Naive B cell (primary cell): ENCODE measurements around the gene ENTREP3. TPM values are rescaled to one million over a fixed set of nuclear protein-coding genes. Genes with fewer than 3 reads are reported as not detected.

Source experiments
- ATAC-seq, 2 donors: fragments of 150-1000 bp; cut with Tn5 transposase; 2 replicates each; pipeline ENCODE4 v1.10.0; 2021; ENCODE audit warnings: low read depth in 2 of 2, mild to moderate bottlenecking in 2 of 2, moderate library complexity in 2 of 2
- DNase-seq: peaks from one replicate; pipeline ENCODE4 v3.0.0; 2022
- H3K27ac Mint-ChIP-seq, 6 donors: one replicate each; pipeline ENCODE4 v1.8.0; 2020 to 2022; ENCODE audit warnings: mild to moderate bottlenecking in 6 of 6, mixed read lengths in 6 of 6, moderate library complexity in 5 of 6, inconsistent platforms in 2 of 6
- H3K27me3 Mint-ChIP-seq, 3 donors: one replicate each; pipeline ENCODE4 v1.8.0; 2021 to 2022; ENCODE audit warnings: mixed read lengths in 3 of 3, mild to moderate bottlenecking in 1 of 3
- H3K36me3 Mint-ChIP-seq, 2 donors: one replicate each; pipeline ENCODE4 v1.8.0; 2020 to 2022; ENCODE audit warnings: mixed read lengths in 2 of 2, inconsistent platforms in 1 of 2, mild to moderate bottlenecking in 1 of 2
- H3K4me1 Mint-ChIP-seq, 3 donors: one replicate each; pipeline ENCODE4 v1.8.0; 2020 to 2022; ENCODE audit warnings: mixed read lengths in 3 of 3, inconsistent platforms in 1 of 3, mild to moderate bottlenecking in 1 of 3, moderate library complexity in 1 of 3
- H3K4me3 Mint-ChIP-seq, 8 donors: one replicate each; pipeline ENCODE4 v1.8.0; 2020 to 2022; ENCODE audit warnings: mild to moderate bottlenecking in 8 of 8, mixed read lengths in 8 of 8, moderate library complexity in 8 of 8, inconsistent platforms in 2 of 8
- H3K9me3 Mint-ChIP-seq, 7 donors: one replicate each; pipeline ENCODE4 v1.8.0; 2020 to 2022; ENCODE audit warnings: mixed read lengths in 7 of 7, mild to moderate bottlenecking in 5 of 7, inconsistent platforms in 2 of 7, moderate library complexity in 1 of 7
- polyA plus RNA-seq, 6 donors: library from polyadenylated mRNA; unstranded; fragments of 300-500 nt; fragmentation: Illumina TruSeq; gene quantifications; one replicate each; pipeline ENCODE4 v1.2.3, GENCODE V29; 2021; ENCODE audit warnings: low read depth in 6 of 6

ENTREP3 gene
- polyA plus RNA-seq, 6 donors from 2014 or later: 0.54 to 1.7 (median 1.2) TPM

GRCh38 chr1:155272466-155273342 lies 17.4 kb upstream of the ENTREP3 start:
- DNase-seq: no peak
- H3K27me3 Mint-ChIP-seq: no peaks in the 10 kb centered on the region
- peak overlapping the region; percentile 90 to 98 (median 94) for H3K4me3 Mint-ChIP-seq
- H3K27ac Mint-ChIP-seq: peak overlapping the region; percentile 90 to 99 (median 95)
- H3K9me3 Mint-ChIP-seq: no peaks in the 10 kb centered on the region
- ATAC-seq: peak; percentile 24
- peaks cover 4 to 14% of the 10 kb centered on the region in 2 donors for H3K36me3 Mint-ChIP-seq
- peaks cover 32 to 50% (median 32%) of the 10 kb centered on the region in 3 donors for H3K4me1 Mint-ChIP-seq

- H3K27ac Mint-ChIP-seq: no peak overlapping the region
- no peaks in the 10 kb centered on the region for H3K27me3 Mint-ChIP-seq
- H3K4me1 Mint-ChIP-seq: peaks cover 14 to 34% (median 18%) of the 10 kb centered on the region in 3 donors
- H3K4me3 Mint-ChIP-seq: peak overlapping the region in 1 of 8 donors; percentile 36
- no peaks in the 10 kb centered on the region for H3K9me3 Mint-ChIP-seq
- ATAC-seq (no peak), DNase-seq (no peak)
- peaks cover 9 to 19% of the 10 kb centered on the region in 2 donors for H3K36me3 Mint-ChIP-seq
These were observed 14.1 kb upstream of the ENTREP3 start for GRCh38 chr1:155269381-155269780.

GRCh38 chr1:155268630-155269029 lies 13.3 kb upstream of the ENTREP3 start:
- Mint-ChIP-seq H3K4me1 (peaks cover 12 to 30% (median 15%) of the 10 kb centered on the region in 3 donors), H3K27me3 (no peaks in the 10 kb centered on the region), H3K27ac (no peak overlapping the region), H3K9me3 (no peaks in the 10 kb centered on the region), H3K36me3 (peaks cover 15 to 19% of the 10 kb centered on the region in 2 donors), H3K4me3 (no peak overlapping the region)
- ATAC-seq (no peak), DNase-seq (no peak)

GRCh38 chr1:155267373-155267772 lies 12.1 kb upstream of the ENTREP3 start:
- Mint-ChIP-seq H3K27me3 (no peaks in the 10 kb centered on the region), H3K9me3 (no peaks in the 10 kb centered on the region), H3K4me1 (peaks cover 4 to 30% (median 8%) of the 10 kb centered on the region in 3 donors), H3K36me3 (peaks cover 16 to 19% of the 10 kb centered on the region in 2 donors), H3K27ac (no peak overlapping the region), H3K4me3 (peak overlapping the region in 1 of 8 donors; percentile 51)
- DNase-seq (no peak), ATAC-seq (no peak)

- ATAC-seq: no peak
- no peaks in the 10 kb centered on the region for H3K9me3 Mint-ChIP-seq
- H3K4me1 Mint-ChIP-seq: peaks cover 10 to 30% (median 11%) of the 10 kb centered on the region in 3 donors
- no peak for DNase-seq
- peaks cover 16 to 19% of the 10 kb centered on the region in 2 donors for H3K36me3 Mint-ChIP-seq
- no peak overlapping the region for H3K27ac Mint-ChIP-seq
- H3K4me3 Mint-ChIP-seq: peak overlapping the region in 1 of 8 donors; percentile 6
- no peaks in the 10 kb centered on the region for H3K27me3 Mint-ChIP-seq
These were observed 11.3 kb upstream of the ENTREP3 start for GRCh38 chr1:155266553-155266952.

GRCh38 chr1:155263067-155263466 lies 7.8 kb upstream of the ENTREP3 start:
- H3K27ac Mint-ChIP-seq: peak overlapping the region in 4 of 6 donors; percentile 69 to 90 (median 73)
- DNase-seq: no peak
- peak overlapping the region; percentile 31 to 100 (median 98) for H3K4me3 Mint-ChIP-seq
- peaks cover 26 to 35% (median 27%) of the 10 kb centered on the region in 3 donors for H3K4me1 Mint-ChIP-seq
- ATAC-seq: no peak
- H3K27me3 Mint-ChIP-seq: no peaks in the 10 kb centered on the region
- no peaks in the 10 kb centered on the region for H3K9me3 Mint-ChIP-seq
- peaks cover 9 to 12% of the 10 kb centered on the region in 2 donors for H3K36me3 Mint-ChIP-seq

- ATAC-seq: peak; percentile 98 to 99
- peak; percentile 88 for DNase-seq
- H3K9me3 Mint-ChIP-seq: no peaks in the 10 kb centered on the region
- H3K27me3 Mint-ChIP-seq: no peaks in the 10 kb centered on the region
- H3K27ac Mint-ChIP-seq: peak within 1 kb of the TSS; percentile 82 to 98 (median 97)
- H3K4me3 Mint-ChIP-seq: peak within 1 kb of the TSS; percentile 91 to 100 (median 99)
- H3K4me1 Mint-ChIP-seq: peaks cover 28 to 36% (median 32%) of the 10 kb centered on the region in 3 donors
- H3K36me3 Mint-ChIP-seq: peaks cover 7 to 12% of the 10 kb centered on the region in 2 donors
These were observed 6.8 kb upstream of the ENTREP3 start, which contains the start of gene SCAMP3 for GRCh38 chr1:155261852-155262673. SCAMP3 (minus strand) TSS chr1:155262360; CDS start chr1:155262151, 209 bp downstream.

GRCh38 chr1:155261493-155261851 lies 6.2 kb upstream of the ENTREP3 start:
- H3K4me1 Mint-ChIP-seq: peaks cover 34 to 41% (median 38%) of the 10 kb centered on the region in 3 donors
- ATAC-seq (no peak), DNase-seq (no peak)
- H3K4me3 Mint-ChIP-seq: peak overlapping the region; percentile 91 to 100 (median 99)
- no peaks in the 10 kb centered on the region for H3K9me3 Mint-ChIP-seq
- no peaks in the 10 kb centered on the region for H3K27me3 Mint-ChIP-seq
- H3K27ac Mint-ChIP-seq: peak overlapping the region; percentile 58 to 98 (median 94)
- H3K36me3 Mint-ChIP-seq: peaks cover 10% of the 10 kb centered on the region in 2 donors

GRCh38 chr1:155260276-155260675 lies 5.0 kb upstream of the ENTREP3 start:
- peak overlapping the region in 5 of 8 donors; percentile 72 to 97 (median 91) for H3K4me3 Mint-ChIP-seq
- H3K27ac Mint-ChIP-seq: peak overlapping the region in 4 of 6 donors; percentile 6 to 88 (median 66)
- H3K36me3 Mint-ChIP-seq: peaks cover 6 to 10% of the 10 kb centered on the region in 2 donors
- ATAC-seq (no peak), DNase-seq (no peak)
- no peaks in the 10 kb centered on the region for H3K27me3 Mint-ChIP-seq
- H3K4me1 Mint-ChIP-seq: peaks cover 40 to 50% (median 50%) of the 10 kb centered on the region in 3 donors
- H3K9me3 Mint-ChIP-seq: no peaks in the 10 kb centered on the region

- DNase-seq: no peak
- ATAC-seq: no peak
- H3K36me3 Mint-ChIP-seq: peaks cover 0 to 10% of the 10 kb centered on the region in 2 donors
- H3K9me3 Mint-ChIP-seq: no peaks in the 10 kb centered on the region
- peaks cover 42 to 53% (median 43%) of the 10 kb centered on the region in 3 donors for H3K4me1 Mint-ChIP-seq
- peak overlapping the region; percentile 73 to 92 (median 85) for H3K4me3 Mint-ChIP-seq
- H3K27me3 Mint-ChIP-seq: no peaks in the 10 kb centered on the region
- H3K27ac Mint-ChIP-seq: peak overlapping the region in 5 of 6 donors; percentile 18 to 79 (median 26)
These were observed 972 bp upstream of the ENTREP3 start for GRCh38 chr1:155256058-155256852.

GRCh38 chr1:155254714-155255242 lies 505 bp downstream of the ENTREP3 start:
- H3K36me3 Mint-ChIP-seq: peaks cover 0 to 10% of the 10 kb centered on the region in 2 donors
- peak overlapping the region; percentile 82 to 92 (median 86) for H3K4me3 Mint-ChIP-seq
- ATAC-seq (no peak), DNase-seq (no peak)
- H3K4me1 Mint-ChIP-seq: peaks cover 34 to 46% (median 40%) of the 10 kb centered on the region in 3 donors
- no peaks in the 10 kb centered on the region for H3K9me3 Mint-ChIP-seq
- H3K27me3 Mint-ChIP-seq: no peaks in the 10 kb centered on the region
- peak overlapping the region in 1 of 6 donors; percentile 26 for H3K27ac Mint-ChIP-seq

GRCh38 chr1:155254228-155254713 lies 1.0 kb downstream of the ENTREP3 start:
- ATAC-seq (no peak), DNase-seq (no peak)
- no peaks in the 10 kb centered on the region for H3K27me3 Mint-ChIP-seq
- H3K36me3 Mint-ChIP-seq: peaks cover 0 to 10% of the 10 kb centered on the region in 2 donors
- H3K4me3 Mint-ChIP-seq: peak overlapping the region; percentile 76 to 90 (median 84)
- no peaks in the 10 kb centered on the region for H3K9me3 Mint-ChIP-seq
- H3K4me1 Mint-ChIP-seq: peaks cover 34 to 46% (median 40%) of the 10 kb centered on the region in 3 donors
- H3K27ac Mint-ChIP-seq: peak overlapping the region in 3 of 6 donors; percentile 26 to 68 (median 67)
